HEK293 (cell line): Measurements from ENCODE around the gene GLRA3.

Source experiments
- OSR2 ChIP-seq: fragments of 450-650 bp; formaldehyde crosslinking; IDR thresholded peaks from 2 replicates; pipeline ENCODE4 v1.5.1; 2016; ENCODE audit warnings: missing biosample characterization, missing genetic modification characterization
- REPIN1 ChIP-seq: fragments of 450-650 bp; formaldehyde crosslinking; IDR thresholded peaks from 2 replicates; pipeline ENCODE4 v1.5.1; 2017; ENCODE audit warnings: missing biosample characterization, missing genetic modification characterization, low read depth
- YY1 ChIP-seq: fragments of 450-650 bp; formaldehyde crosslinking; IDR thresholded peaks from 2 replicates; pipeline ENCODE4 v1.5.1; 2018; ENCODE audit warnings: missing biosample characterization, missing genetic modification characterization
- ZBTB21 ChIP-seq: fragments of 450-650 bp; formaldehyde crosslinking; IDR thresholded peaks from 2 replicates; pipeline ENCODE4 v1.5.1; 2017; ENCODE audit warnings: missing biosample characterization, missing genetic modification characterization
- ZEB2 ChIP-seq: fragments of 450-650 bp; formaldehyde crosslinking; IDR thresholded peaks from 2 replicates; pipeline ENCODE4 v1.5.1; 2016; ENCODE audit warnings: missing biosample characterization, missing genetic modification characterization
- ZFP41 ChIP-seq: fragments of 450-650 bp; formaldehyde crosslinking; IDR thresholded peaks from 2 replicates; pipeline ENCODE4 v1.5.1; 2016; ENCODE audit warnings: missing biosample characterization, missing genetic modification characterization, borderline replicate concordance
- ZNF660 ChIP-seq: fragments of 450-650 bp; IDR thresholded peaks from 2 replicates; pipeline ENCODE4 v1.5.1; 2018; ENCODE audit warnings: missing biosample characterization, mild to moderate bottlenecking, missing genetic modification characterization
- ZNF830 ChIP-seq: fragments of 450-650 bp; IDR thresholded peaks from 2 replicates; pipeline ENCODE4 v1.5.0; 2018; ENCODE audit warnings: missing biosample characterization, missing genetic modification characterization, low read depth, mild to moderate bottlenecking, moderate library complexity
- TF ChIP-seq, protein P1 (sequence below): fragments of 450-650 bp; formaldehyde crosslinking; IDR thresholded peaks from 2 replicates; pipeline ENCODE4 v1.5.1; 2016; ENCODE audit warnings: missing biosample characterization, missing genetic modification characterization
- TF ChIP-seq, protein P2 (sequence below): fragments of 450-650 bp; formaldehyde crosslinking; IDR thresholded peaks from 2 replicates; pipeline ENCODE4 v1.5.1; 2016; ENCODE audit warnings: missing biosample characterization, missing genetic modification characterization, low read depth
- TF ChIP-seq, protein P3 (sequence below): fragments of 450-650 bp; formaldehyde crosslinking; IDR thresholded peaks from 2 replicates; pipeline ENCODE4 v1.5.1; 2016; ENCODE audit warnings: missing biosample characterization, missing genetic modification characterization
- TF ChIP-seq, protein P4 (sequence below): fragments of 450-650 bp; formaldehyde crosslinking; IDR thresholded peaks from 2 replicates; pipeline ENCODE4 v1.5.1; 2016; ENCODE audit warnings: missing biosample characterization, missing genetic modification characterization

DNA sequence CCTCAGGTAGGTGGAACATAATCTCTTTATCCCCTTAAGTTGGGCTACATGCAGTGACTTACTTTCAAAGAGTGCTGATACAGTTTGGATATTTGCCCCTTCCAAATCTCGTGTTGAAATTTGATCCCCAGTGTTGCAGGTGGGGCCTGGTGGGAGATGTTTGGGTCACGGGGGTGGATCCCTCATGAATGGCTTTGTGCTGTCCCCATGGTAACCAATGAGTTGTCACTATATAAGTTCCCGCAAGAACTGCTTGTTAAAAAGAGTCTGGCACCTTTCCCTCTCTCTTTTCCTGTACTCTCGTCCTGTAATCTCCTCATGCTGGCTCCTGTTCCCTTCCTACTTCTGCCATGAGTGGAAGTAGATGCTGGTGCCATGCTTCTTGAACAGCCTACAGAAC lies 71.3 kb downstream of the GLRA3 start:
- TF ChIP-seq ZFP41 (tag by site-specific recombination) (no peak), ZBTB21 (no peak), OSR2 (tag by site-specific recombination) (no peak), ZEB2 (tag by site-specific recombination) (no peak), ZNF830 (tag by site-specific recombination) (no peak), YY1 (tag by site-specific recombination) (no peak), ZNF660 (tag by site-specific recombination) (no peak), REPIN1 (tag by site-specific recombination) (no peak)
- TF ChIP-seq, protein P1, sequence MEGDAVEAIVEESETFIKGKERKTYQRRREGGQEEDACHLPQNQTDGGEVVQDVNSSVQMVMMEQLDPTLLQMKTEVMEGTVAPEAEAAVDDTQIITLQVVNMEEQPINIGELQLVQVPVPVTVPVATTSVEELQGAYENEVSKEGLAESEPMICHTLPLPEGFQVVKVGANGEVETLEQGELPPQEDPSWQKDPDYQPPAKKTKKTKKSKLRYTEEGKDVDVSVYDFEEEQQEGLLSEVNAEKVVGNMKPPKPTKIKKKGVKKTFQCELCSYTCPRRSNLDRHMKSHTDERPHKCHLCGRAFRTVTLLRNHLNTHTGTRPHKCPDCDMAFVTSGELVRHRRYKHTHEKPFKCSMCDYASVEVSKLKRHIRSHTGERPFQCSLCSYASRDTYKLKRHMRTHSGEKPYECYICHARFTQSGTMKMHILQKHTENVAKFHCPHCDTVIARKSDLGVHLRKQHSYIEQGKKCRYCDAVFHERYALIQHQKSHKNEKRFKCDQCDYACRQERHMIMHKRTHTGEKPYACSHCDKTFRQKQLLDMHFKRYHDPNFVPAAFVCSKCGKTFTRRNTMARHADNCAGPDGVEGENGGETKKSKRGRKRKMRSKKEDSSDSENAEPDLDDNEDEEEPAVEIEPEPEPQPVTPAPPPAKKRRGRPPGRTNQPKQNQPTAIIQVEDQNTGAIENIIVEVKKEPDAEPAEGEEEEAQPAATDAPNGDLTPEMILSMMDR (tag by site-specific recombination): no peak
- TF ChIP-seq, protein P2, sequence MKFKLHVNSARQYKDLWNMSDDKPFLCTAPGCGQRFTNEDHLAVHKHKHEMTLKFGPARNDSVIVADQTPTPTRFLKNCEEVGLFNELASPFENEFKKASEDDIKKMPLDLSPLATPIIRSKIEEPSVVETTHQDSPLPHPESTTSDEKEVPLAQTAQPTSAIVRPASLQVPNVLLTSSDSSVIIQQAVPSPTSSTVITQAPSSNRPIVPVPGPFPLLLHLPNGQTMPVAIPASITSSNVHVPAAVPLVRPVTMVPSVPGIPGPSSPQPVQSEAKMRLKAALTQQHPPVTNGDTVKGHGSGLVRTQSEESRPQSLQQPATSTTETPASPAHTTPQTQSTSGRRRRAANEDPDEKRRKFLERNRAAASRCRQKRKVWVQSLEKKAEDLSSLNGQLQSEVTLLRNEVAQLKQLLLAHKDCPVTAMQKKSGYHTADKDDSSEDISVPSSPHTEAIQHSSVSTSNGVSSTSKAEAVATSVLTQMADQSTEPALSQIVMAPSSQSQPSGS (tag by site-specific recombination): no peak
- TF ChIP-seq, protein P3, sequence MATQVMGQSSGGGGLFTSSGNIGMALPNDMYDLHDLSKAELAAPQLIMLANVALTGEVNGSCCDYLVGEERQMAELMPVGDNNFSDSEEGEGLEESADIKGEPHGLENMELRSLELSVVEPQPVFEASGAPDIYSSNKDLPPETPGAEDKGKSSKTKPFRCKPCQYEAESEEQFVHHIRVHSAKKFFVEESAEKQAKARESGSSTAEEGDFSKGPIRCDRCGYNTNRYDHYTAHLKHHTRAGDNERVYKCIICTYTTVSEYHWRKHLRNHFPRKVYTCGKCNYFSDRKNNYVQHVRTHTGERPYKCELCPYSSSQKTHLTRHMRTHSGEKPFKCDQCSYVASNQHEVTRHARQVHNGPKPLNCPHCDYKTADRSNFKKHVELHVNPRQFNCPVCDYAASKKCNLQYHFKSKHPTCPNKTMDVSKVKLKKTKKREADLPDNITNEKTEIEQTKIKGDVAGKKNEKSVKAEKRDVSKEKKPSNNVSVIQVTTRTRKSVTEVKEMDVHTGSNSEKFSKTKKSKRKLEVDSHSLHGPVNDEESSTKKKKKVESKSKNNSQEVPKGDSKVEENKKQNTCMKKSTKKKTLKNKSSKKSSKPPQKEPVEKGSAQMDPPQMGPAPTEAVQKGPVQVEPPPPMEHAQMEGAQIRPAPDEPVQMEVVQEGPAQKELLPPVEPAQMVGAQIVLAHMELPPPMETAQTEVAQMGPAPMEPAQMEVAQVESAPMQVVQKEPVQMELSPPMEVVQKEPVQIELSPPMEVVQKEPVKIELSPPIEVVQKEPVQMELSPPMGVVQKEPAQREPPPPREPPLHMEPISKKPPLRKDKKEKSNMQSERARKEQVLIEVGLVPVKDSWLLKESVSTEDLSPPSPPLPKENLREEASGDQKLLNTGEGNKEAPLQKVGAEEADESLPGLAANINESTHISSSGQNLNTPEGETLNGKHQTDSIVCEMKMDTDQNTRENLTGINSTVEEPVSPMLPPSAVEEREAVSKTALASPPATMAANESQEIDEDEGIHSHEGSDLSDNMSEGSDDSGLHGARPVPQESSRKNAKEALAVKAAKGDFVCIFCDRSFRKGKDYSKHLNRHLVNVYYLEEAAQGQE (tag by site-specific recombination): no peak
- TF ChIP-seq, protein P4, sequence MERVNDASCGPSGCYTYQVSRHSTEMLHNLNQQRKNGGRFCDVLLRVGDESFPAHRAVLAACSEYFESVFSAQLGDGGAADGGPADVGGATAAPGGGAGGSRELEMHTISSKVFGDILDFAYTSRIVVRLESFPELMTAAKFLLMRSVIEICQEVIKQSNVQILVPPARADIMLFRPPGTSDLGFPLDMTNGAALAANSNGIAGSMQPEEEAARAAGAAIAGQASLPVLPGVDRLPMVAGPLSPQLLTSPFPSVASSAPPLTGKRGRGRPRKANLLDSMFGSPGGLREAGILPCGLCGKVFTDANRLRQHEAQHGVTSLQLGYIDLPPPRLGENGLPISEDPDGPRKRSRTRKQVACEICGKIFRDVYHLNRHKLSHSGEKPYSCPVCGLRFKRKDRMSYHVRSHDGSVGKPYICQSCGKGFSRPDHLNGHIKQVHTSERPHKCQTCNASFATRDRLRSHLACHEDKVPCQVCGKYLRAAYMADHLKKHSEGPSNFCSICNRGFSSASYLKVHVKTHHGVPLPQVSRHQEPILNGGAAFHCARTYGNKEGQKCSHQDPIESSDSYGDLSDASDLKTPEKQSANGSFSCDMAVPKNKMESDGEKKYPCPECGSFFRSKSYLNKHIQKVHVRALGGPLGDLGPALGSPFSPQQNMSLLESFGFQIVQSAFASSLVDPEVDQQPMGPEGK (tag by site-specific recombination): no peak
